Gastrocnemius medialis (tissue), 4 donors: ENCODE data around the gene ARL15. TPM values are rescaled to one million over a fixed set of nuclear protein-coding genes. Genes with fewer than 3 reads are reported as not detected.

Experiments used
- ATAC-seq, 2 donors: fragments of 150-250 bp; one replicate each; pipeline ENCODE4 v1.9.1; 2016
- DNase-seq, 2 donors: peaks; one replicate each; pipeline ENCODE4 v3.0.0-alpha.2; 2019
- H3K27ac ChIP-seq, 4 donors: fragments of 200-600 bp; sonication (generic); 1 replicate in 1 of 4; 2 replicates in 3 of 4; pipeline ENCODE4 v1.5.1; 2016 to 2018; ENCODE audit warnings: mild to moderate bottlenecking in 2 of 4, moderate library complexity in 1 of 4
- H3K27me3 ChIP-seq, 3 donors: fragments of 200-600 bp; sonication (generic) in 2 of 3; 1 replicate in 1 of 3; 2 replicates in 2 of 3; pipeline versions ENCODE4 v1.5.1 to v1.6.0; 2016 to 2019; ENCODE audit warnings: mild to moderate bottlenecking in 1 of 3, moderate library complexity in 1 of 3
- H3K36me3 ChIP-seq, 2 donors: fragments of 200-600 bp; sonication (generic) in 1 of 2; one replicate each; pipeline ENCODE4 v1.5.1; 2017 to 2018
- H3K4me1 ChIP-seq, 2 donors: fragments of 200-600 bp; sonication (generic) in 1 of 2; one replicate each; pipeline ENCODE4 v1.5.1; 2016 to 2017; ENCODE audit warnings: mild to moderate bottlenecking in 2 of 2
- H3K4me3 ChIP-seq, 4 donors: fragments of 200-600 bp; sonication (generic) in 3 of 4; 1 replicate in 1 of 4; 2 replicates in 3 of 4; pipeline ENCODE4 v1.5.1; 2016 to 2019; ENCODE audit warnings: mild to moderate bottlenecking in 2 of 4
- H3K9me3 ChIP-seq, 3 donors: fragments of 200-600 bp; sonication (generic) in 2 of 3; 1 replicate in 1 of 3; 2 replicates in 2 of 3; pipeline ENCODE4 v1.5.1; 2016 to 2019
- POLR2A ChIP-seq, 2 donors: fragments of 450-650 bp; IDR thresholded peaks; one replicate each; pipeline ENCODE4 v1.6.1; 2017; ENCODE audit warnings: antibody characterized with exemption in 2 of 2, mild to moderate bottlenecking in 2 of 2, moderate library complexity in 2 of 2
- in situ Hi-C, 4 donors: fragments of 200-750 bp; cut with MboI; loops; one replicate each; pipeline versions ENCODE4 v1.15.0 to v1.8.0; 2017; ENCODE audit warnings: low sequenced_read_pairs in 4 of 4
- intact Hi-C: fragments of 100-400 bp; cut with DNase I; formaldehyde crosslinking; loops from one replicate; pipeline ENCODE4 v1.15.1; 2023; ENCODE audit warnings: low total_unique reads
- total RNA-seq, 4 donors: library from RNA; depleted of rRNA; stranded (reverse); fragments of >200 nt; gene quantifications; one replicate each; pipeline versions ENCODE4 v1.1.0 to v1.2.3, GENCODE V29; 2016
- TF ChIP-seq, protein P1 (sequence below), 5 experiments: fragments of 450-650 bp in 3 of 5; fragments of 200-600 bp in 2 of 5; sonication (generic) in 2 of 5; IDR thresholded peaks in 4 of 5; conservative IDR thresholded peaks in 1 of 5; 1 replicate in 4 of 5; 2 replicates in 1 of 5; pipeline ENCODE4 v1.5.1; 2016 to 2019; ENCODE audit warnings: antibody characterized with exemption in 5 of 5, mild to moderate bottlenecking in 3 of 5, moderate library complexity in 3 of 5

Gene ARL15
- total RNA-seq, 4 donors from 2014 or later, result 1.7 to 5.5 (median 3.2) TPM

DNA sequence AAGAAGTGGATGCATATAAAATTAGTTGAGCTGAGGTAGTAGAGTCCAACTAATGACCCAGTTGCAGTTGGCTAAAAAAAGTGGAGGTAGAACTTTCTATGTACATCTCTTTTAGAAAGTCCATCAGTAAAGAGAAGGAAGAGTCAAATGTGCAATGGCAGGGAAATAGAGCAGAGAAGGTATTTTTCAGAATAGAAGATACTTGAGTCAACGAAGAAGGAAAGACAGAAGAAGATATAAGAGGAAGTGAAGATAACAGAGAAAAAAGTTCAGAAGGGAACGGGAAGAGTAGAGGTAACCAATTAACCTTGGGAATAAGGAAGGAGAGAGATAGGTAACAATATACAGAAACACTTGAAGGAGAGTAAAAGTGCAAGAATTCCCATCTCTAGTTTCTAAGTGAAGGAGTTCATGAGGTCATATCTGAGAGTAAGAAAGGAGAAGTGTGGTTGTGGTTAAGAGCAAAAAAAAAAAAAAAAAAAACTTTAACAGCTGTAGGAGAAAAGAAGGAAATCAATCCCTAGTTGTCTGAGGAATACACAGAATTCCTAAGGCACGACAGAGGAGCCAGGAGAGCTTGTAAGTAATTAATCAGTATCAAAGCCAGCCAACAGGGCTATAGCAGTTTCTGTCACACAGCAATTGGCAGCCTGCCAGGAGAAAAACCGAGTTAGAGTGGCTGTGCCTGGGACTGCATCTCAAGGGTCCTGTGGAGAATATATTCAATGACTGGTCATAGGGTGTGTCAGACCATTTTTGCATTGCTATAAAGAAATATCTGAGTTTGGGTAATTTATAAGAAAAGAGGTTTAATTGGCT, 61.0 kb downstream of the ARL15 start:
- Histone ChIP-seq H3K27me3 (no peaks in the 10 kb centered on the region), H3K4me1 (peaks cover 3% of the 10 kb centered on the region in 2 donors), H3K36me3 (no peaks in the 10 kb centered on the region), H3K9me3 (no peaks in the 10 kb centered on the region), H3K27ac (no peak overlapping the region), H3K4me3 (no peak overlapping the region)
- DNase-seq, result no peak
- no peak for ATAC-seq
- in situ Hi-C loops (loop anchor here in 3 of 4 donors (10.0 to 25.0 kb wide), 4 partner anchors 165 to 1087 kb away; no protein-coding TSS in a partner anchor), intact Hi-C loops (loop anchor here (10.0 kb wide), 1 partner anchor 615 kb away; no protein-coding TSS in a partner anchor)
- no peak for TF ChIP-seq POLR2A (IDR thresholded peaks at IDR 0.05)
- TF ChIP-seq, protein P1, sequence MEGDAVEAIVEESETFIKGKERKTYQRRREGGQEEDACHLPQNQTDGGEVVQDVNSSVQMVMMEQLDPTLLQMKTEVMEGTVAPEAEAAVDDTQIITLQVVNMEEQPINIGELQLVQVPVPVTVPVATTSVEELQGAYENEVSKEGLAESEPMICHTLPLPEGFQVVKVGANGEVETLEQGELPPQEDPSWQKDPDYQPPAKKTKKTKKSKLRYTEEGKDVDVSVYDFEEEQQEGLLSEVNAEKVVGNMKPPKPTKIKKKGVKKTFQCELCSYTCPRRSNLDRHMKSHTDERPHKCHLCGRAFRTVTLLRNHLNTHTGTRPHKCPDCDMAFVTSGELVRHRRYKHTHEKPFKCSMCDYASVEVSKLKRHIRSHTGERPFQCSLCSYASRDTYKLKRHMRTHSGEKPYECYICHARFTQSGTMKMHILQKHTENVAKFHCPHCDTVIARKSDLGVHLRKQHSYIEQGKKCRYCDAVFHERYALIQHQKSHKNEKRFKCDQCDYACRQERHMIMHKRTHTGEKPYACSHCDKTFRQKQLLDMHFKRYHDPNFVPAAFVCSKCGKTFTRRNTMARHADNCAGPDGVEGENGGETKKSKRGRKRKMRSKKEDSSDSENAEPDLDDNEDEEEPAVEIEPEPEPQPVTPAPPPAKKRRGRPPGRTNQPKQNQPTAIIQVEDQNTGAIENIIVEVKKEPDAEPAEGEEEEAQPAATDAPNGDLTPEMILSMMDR (IDR thresholded peaks at IDR 0.05 in 4 of 5, conservative IDR thresholded peaks at IDR 0.05 in 1 of 5), result no peak

- DNase-seq (no peak), ATAC-seq (no peak)
- Histone ChIP-seq H3K9me3 (no peaks in the 10 kb centered on the region), H3K4me3 (no peak overlapping the region), H3K27ac (no peak overlapping the region), H3K27me3 (no peaks in the 10 kb centered on the region), H3K36me3 (no peaks in the 10 kb centered on the region), H3K4me1 (peaks cover 3% of the 10 kb centered on the region in 2 donors)
- in situ Hi-C loops (loop anchor here in 2 of 4 donors (25.0 kb wide), 2 partner anchors 615 to 1085 kb away; no protein-coding TSS in a partner anchor), intact Hi-C loops (loop anchor here (10.0 kb wide), 1 partner anchor 618 kb away; no protein-coding TSS in a partner anchor)
- TF ChIP-seq POLR2A (IDR thresholded peaks at IDR 0.05), result no peak
- TF ChIP-seq, protein P1 (IDR thresholded peaks at IDR 0.05 in 4 of 5, conservative IDR thresholded peaks at IDR 0.05 in 1 of 5), result no peak
Observed at GRCh38 chr5:54247226-54247625, 63.1 kb downstream of the ARL15 start.

- Histone ChIP-seq H3K9me3 (no peaks in the 10 kb centered on the region), H3K4me3 (no peak overlapping the region), H3K27ac (no peak overlapping the region), H3K27me3 (no peaks in the 10 kb centered on the region), H3K4me1 (peaks cover 0 to 3% of the 10 kb centered on the region in 2 donors), H3K36me3 (no peaks in the 10 kb centered on the region)
- intact Hi-C loops, result loop anchor here (5.0 to 10.0 kb wide), 2 partner anchors 244 to 621 kb away; no protein-coding TSS in a partner anchor
- DNase-seq, result no peak
- in situ Hi-C loops, result loop anchor here in 2 of 4 donors (25.0 kb wide), 2 partner anchors 619 to 1081 kb away; no protein-coding TSS in a partner anchor
- TF ChIP-seq, protein P1 (IDR thresholded peaks at IDR 0.05 in 4 of 5, conservative IDR thresholded peaks at IDR 0.05 in 1 of 5), result peak; percentile 4 to 51 (median 41)
- TF ChIP-seq POLR2A (IDR thresholded peaks at IDR 0.05), result no peak
- ATAC-seq, result no peak
Observed at GRCh38 chr5:54243483-54244080, 66.8 kb downstream of the ARL15 start.

DNA sequence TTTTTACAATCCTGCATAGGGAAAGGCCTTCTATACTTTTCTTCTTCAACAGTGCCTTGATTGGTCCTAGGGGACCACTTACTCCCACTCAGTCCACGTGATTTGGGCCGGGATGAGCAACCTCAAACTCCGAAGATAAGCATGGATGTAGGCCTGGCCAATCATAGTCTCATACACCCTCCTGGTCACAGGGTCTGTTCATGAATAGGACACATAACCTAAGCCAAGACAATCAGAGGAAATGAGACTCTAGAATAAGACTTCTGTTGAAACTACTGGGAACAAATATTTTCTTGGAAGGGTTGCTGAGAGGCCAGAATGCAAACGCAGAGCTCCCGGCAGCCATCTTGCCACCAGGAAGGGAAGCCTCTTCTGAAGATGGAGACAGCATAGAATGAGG, 68.1 kb downstream of the ARL15 start:
- TF ChIP-seq, protein P1 (IDR thresholded peaks at IDR 0.05 in 4 of 5, conservative IDR thresholded peaks at IDR 0.05 in 1 of 5), result no peak
- TF ChIP-seq POLR2A (IDR thresholded peaks at IDR 0.05), result no peak
- no peak for ATAC-seq
- Histone ChIP-seq H3K9me3 (no peaks in the 10 kb centered on the region), H3K27me3 (no peaks in the 10 kb centered on the region), H3K4me1 (peaks cover 0 to under 1% of the 10 kb centered on the region in 2 donors), H3K4me3 (no peak overlapping the region), H3K36me3 (no peaks in the 10 kb centered on the region), H3K27ac (no peak overlapping the region)
- in situ Hi-C loops (loop anchor here in 2 of 4 donors (25.0 kb wide), 2 partner anchors 620 to 1080 kb away; no protein-coding TSS in a partner anchor), intact Hi-C loops (loop anchor here (5.0 to 10.0 kb wide), 2 partner anchors 245 to 623 kb away; no protein-coding TSS in a partner anchor)
- DNase-seq, result no peak
